HG03159 (cell line): ENCODE data around the gene PHB1.
"Not testable (repeated sequence)": the region's sequence is repeated elsewhere in the genome, so short reads cannot be mapped to it uniquely, and the experiment has no call there.

Experiments used
- ATAC-seq: cut with Tn5 transposase; IDR thresholded peaks from one replicate; pipeline ENCODE4 v1.9.1; 2021; ENCODE audit warnings: mild to moderate bottlenecking, moderate library complexity; ENCODE audit not compliant: unreplicated experiment

PHB1 gene

GRCh38 chr17:49381793-49382192 lies 32.9 kb downstream of the PHB1 start:
- ATAC-seq = no peak

- no peak for ATAC-seq
These were observed 33.6 kb downstream of the PHB1 start for GRCh38 chr17:49381033-49381432.

GRCh38 chr17:49379926-49380325 lies 34.8 kb downstream of the PHB1 start:
- ATAC-seq = no peak

GRCh38 chr17:49378311-49378710 lies 36.4 kb downstream of the PHB1 start:
- no peak for ATAC-seq

- ATAC-seq = no peak
These were observed 39.1 kb downstream of the PHB1 start for GRCh38 chr17:49375544-49375943.

- ATAC-seq = no peak
These were observed 41.6 kb downstream of the PHB1 start for GRCh38 chr17:49373115-49373514.

- ATAC-seq = no peak
These were observed 42.3 kb downstream of the PHB1 start for GRCh38 chr17:49372425-49372824.

- no peak for ATAC-seq
These were observed 43.5 kb downstream of the PHB1 start for GRCh38 chr17:49370971-49371834.

GRCh38 chr17:49369760-49370159 lies 44.9 kb downstream of the PHB1 start:
- ATAC-seq = no peak

GRCh38 chr17:49369089-49369488 lies 45.6 kb downstream of the PHB1 start:
- ATAC-seq = no peak

GRCh38 chr17:49365667-49366066 lies 49.0 kb downstream of the PHB1 start:
- no peak for ATAC-seq

GRCh38 chr17:49365126-49365525 lies 49.6 kb downstream of the PHB1 start:
- not testable (repeated sequence) for ATAC-seq

- no peak for ATAC-seq
These were observed 50.6 kb downstream of the PHB1 start for GRCh38 chr17:49364119-49364518.

- ATAC-seq = no peak
These were observed 51.4 kb downstream of the PHB1 start for GRCh38 chr17:49363251-49363650.

GRCh38 chr17:49362723-49363117 lies 52.0 kb downstream of the PHB1 start:
- ATAC-seq = no peak

- peak; percentile 64 for ATAC-seq
These were observed 52.6 kb downstream of the PHB1 start, which contains the start of gene ZNF652 for GRCh38 chr17:49361902-49362722. Gene ZNF652, minus strand, starts transcription at chr17:49362250. Its CDS starts 44,525 bp downstream, at chr17:49317725.

GRCh38 chr17:49361129-49361901 lies 53.4 kb downstream of the PHB1 start:
- peak; percentile 23 for ATAC-seq

GRCh38 chr17:49360796-49361128 lies 53.9 kb downstream of the PHB1 start:
- no peak for ATAC-seq

GRCh38 chr17:49359990-49360795 lies 54.5 kb downstream of the PHB1 start:
- ATAC-seq = no peak

GRCh38 chr17:49358641-49359247 lies 55.9 kb downstream of the PHB1 start:
- ATAC-seq = no peak
